ENCODE data around the gene BNC2.

The BNC2 gene

DNA sequence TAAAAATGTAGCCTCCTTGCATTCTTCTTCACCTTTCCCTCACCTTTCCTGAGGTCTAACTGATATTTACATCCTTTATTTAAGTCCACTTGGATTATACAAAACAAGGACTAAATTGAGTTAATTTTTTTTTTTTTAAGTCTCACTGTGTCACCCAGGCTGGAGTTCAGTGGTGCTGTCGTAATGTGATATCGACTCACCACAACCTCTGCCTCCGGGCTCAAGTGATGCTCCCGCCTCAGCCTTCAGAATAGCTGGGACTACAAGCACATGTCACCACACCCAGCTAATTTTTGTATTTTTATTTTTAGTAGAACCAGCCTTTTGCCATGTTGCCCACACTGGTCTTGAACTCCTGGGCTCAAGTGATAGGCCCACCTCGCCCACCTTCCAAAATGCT lies 195.3 kb downstream of the BNC2 start:
- no peak overlapping the region for H3K27ac Mint-ChIP-seq
- peaks cover 54% of the 10 kb centered on the region for H3K4me1 Mint-ChIP-seq
- H3K27me3 Mint-ChIP-seq (ENCODE audit: low read depth, poor library complexity): no peaks in the 10 kb centered on the region
- no peak for DNase-seq
- no peaks in the 10 kb centered on the region for H3K9me3 Mint-ChIP-seq
- no peak overlapping the region for H3K4me3 Mint-ChIP-seq
- TF ChIP-seq, protein P1, sequence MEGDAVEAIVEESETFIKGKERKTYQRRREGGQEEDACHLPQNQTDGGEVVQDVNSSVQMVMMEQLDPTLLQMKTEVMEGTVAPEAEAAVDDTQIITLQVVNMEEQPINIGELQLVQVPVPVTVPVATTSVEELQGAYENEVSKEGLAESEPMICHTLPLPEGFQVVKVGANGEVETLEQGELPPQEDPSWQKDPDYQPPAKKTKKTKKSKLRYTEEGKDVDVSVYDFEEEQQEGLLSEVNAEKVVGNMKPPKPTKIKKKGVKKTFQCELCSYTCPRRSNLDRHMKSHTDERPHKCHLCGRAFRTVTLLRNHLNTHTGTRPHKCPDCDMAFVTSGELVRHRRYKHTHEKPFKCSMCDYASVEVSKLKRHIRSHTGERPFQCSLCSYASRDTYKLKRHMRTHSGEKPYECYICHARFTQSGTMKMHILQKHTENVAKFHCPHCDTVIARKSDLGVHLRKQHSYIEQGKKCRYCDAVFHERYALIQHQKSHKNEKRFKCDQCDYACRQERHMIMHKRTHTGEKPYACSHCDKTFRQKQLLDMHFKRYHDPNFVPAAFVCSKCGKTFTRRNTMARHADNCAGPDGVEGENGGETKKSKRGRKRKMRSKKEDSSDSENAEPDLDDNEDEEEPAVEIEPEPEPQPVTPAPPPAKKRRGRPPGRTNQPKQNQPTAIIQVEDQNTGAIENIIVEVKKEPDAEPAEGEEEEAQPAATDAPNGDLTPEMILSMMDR (IDR thresholded peaks at IDR 0.05): no peak
- H3K36me3 Mint-ChIP-seq (ENCODE audit: low read depth): no peaks in the 10 kb centered on the region

DNA sequence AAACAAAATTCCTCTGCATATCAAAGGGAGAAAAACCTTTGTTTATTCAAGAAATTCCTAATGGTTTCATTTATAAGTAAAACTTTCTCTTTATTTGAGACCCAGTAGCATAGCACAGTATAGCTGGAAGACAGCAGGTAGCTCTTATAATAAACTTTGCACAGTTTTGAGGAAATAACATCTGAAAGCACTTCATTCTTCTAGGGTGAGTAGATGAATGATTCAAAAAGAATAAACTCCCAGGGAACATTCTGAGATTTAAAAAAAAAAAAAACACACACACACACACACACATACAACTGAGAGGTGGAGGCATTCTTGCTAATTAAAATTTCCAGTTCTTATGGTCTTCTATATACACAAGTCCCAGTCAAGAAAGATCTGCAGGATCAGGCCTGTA lies 197.3 kb downstream of the BNC2 start:
- Mint-ChIP-seq H3K9me3 (no peaks in the 10 kb centered on the region), H3K4me1 (peaks cover 45% of the 10 kb centered on the region), H3K36me3 (ENCODE audit: low read depth) (no peaks in the 10 kb centered on the region), H3K27me3 (ENCODE audit: low read depth, poor library complexity) (no peaks in the 10 kb centered on the region), H3K27ac (no peak overlapping the region), H3K4me3 (no peak overlapping the region)
- TF ChIP-seq, protein P1 (IDR thresholded peaks at IDR 0.05): no peak
- no peak for DNase-seq

GRCh38 chr9:16672501-16672900 lies 198.0 kb downstream of the BNC2 start:
- H3K27me3 Mint-ChIP-seq (ENCODE audit: low read depth, poor library complexity): no peaks in the 10 kb centered on the region
- H3K36me3 Mint-ChIP-seq (ENCODE audit: low read depth): no peaks in the 10 kb centered on the region
- H3K4me1 Mint-ChIP-seq: peaks cover 45% of the 10 kb centered on the region
- H3K4me3 Mint-ChIP-seq: no peak overlapping the region
- DNase-seq: no peak
- no peaks in the 10 kb centered on the region for H3K9me3 Mint-ChIP-seq
- TF ChIP-seq, protein P1 (IDR thresholded peaks at IDR 0.05): no peak
- no peak overlapping the region for H3K27ac Mint-ChIP-seq

DNA sequence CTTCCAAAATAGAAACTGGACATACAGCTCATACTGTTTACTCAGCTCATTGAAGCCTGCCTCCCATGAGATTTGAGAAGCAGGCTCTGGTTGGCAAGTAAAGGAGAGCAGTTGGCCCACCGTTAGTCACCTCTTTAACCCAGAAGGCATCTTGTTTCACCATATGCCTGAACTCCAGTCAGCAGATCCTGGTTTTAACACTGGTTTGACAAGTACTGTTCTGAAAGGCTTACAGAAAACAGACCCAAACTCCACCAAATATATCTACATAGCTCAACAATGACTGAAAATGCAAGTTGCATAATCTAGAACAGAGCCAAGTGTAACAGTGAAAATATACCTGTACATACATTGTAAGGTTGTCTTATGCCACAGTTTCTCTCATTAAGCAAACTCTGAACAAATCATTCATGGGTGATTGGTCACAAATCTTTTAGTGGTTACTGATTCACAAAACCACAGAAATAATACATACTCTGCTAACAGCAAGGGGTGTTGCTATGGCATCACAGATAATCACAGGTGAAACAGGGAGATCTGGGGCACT lies 198.8 kb downstream of the BNC2 start:
- H3K4me3 Mint-ChIP-seq: no peak overlapping the region
- H3K4me1 Mint-ChIP-seq: peaks cover 51% of the 10 kb centered on the region

GRCh38 chr9:16670791-16671190 lies 199.7 kb downstream of the BNC2 start:
- Mint-ChIP-seq H3K27ac (no peak overlapping the region), H3K4me1 (peaks cover 59% of the 10 kb centered on the region), H3K27me3 (ENCODE audit: low read depth, poor library complexity) (no peaks in the 10 kb centered on the region), H3K4me3 (no peak overlapping the region), H3K9me3 (no peaks in the 10 kb centered on the region), H3K36me3 (ENCODE audit: low read depth) (no peaks in the 10 kb centered on the region)
- TF ChIP-seq, protein P1 (IDR thresholded peaks at IDR 0.05): no peak
- DNase-seq: no peak

More for the DNA sequence above, 198.8 kb downstream of the BNC2 start:
- Mint-ChIP-seq H3K27me3 (ENCODE audit: low read depth, poor library complexity) (no peaks in the 10 kb centered on the region), H3K9me3 (no peaks in the 10 kb centered on the region), H3K27ac (no peak overlapping the region), H3K36me3 (ENCODE audit: low read depth) (no peaks in the 10 kb centered on the region)
- no peak for DNase-seq
- TF ChIP-seq, protein P1 (IDR thresholded peaks at IDR 0.05): no peak

- H3K9me3 Mint-ChIP-seq: no peaks in the 10 kb centered on the region
- TF ChIP-seq, protein P1 (IDR thresholded peaks at IDR 0.05): no peak
- H3K27me3 Mint-ChIP-seq (ENCODE audit: low read depth, poor library complexity): no peaks in the 10 kb centered on the region
- H3K4me3 Mint-ChIP-seq: no peak overlapping the region
- no peaks in the 10 kb centered on the region for H3K36me3 Mint-ChIP-seq (ENCODE audit: low read depth)
- no peak for DNase-seq
- H3K4me1 Mint-ChIP-seq: peaks cover 46% of the 10 kb centered on the region
- no peak overlapping the region for H3K27ac Mint-ChIP-seq
These were observed 201.7 kb downstream of the BNC2 start for GRCh38 chr9:16668734-16669295.
